Gastrocnemius medialis (tissue), 4 donors: ENCODE data around the gene RETREG1. TPM values are rescaled to one million over a fixed set of nuclear protein-coding genes. Genes with fewer than 3 reads are reported as not detected.

Source experiments
- ATAC-seq, 2 donors: fragments of 150-250 bp; one replicate each; pipeline ENCODE4 v1.9.1; 2016
- DNase-seq, 2 donors: peaks; one replicate each; pipeline ENCODE4 v3.0.0-alpha.2; 2019
- H3K27ac ChIP-seq, 4 donors: fragments of 200-600 bp; sonication (generic); 1 replicate in 1 of 4; 2 replicates in 3 of 4; pipeline ENCODE4 v1.5.1; 2016 to 2018; ENCODE audit warnings: mild to moderate bottlenecking in 2 of 4, moderate library complexity in 1 of 4
- H3K27me3 ChIP-seq, 3 donors: fragments of 200-600 bp; sonication (generic) in 2 of 3; 1 replicate in 1 of 3; 2 replicates in 2 of 3; pipeline versions ENCODE4 v1.5.1 to v1.6.0; 2016 to 2019; ENCODE audit warnings: mild to moderate bottlenecking in 1 of 3, moderate library complexity in 1 of 3
- H3K36me3 ChIP-seq, 2 donors: fragments of 200-600 bp; sonication (generic) in 1 of 2; one replicate each; pipeline ENCODE4 v1.5.1; 2017 to 2018
- H3K4me1 ChIP-seq, 2 donors: fragments of 200-600 bp; sonication (generic) in 1 of 2; one replicate each; pipeline ENCODE4 v1.5.1; 2016 to 2017; ENCODE audit warnings: mild to moderate bottlenecking in 2 of 2
- H3K4me3 ChIP-seq, 4 donors: fragments of 200-600 bp; sonication (generic) in 3 of 4; 1 replicate in 1 of 4; 2 replicates in 3 of 4; pipeline ENCODE4 v1.5.1; 2016 to 2019; ENCODE audit warnings: mild to moderate bottlenecking in 2 of 4
- H3K9me3 ChIP-seq, 3 donors: fragments of 200-600 bp; sonication (generic) in 2 of 3; 1 replicate in 1 of 3; 2 replicates in 2 of 3; pipeline ENCODE4 v1.5.1; 2016 to 2019
- CTCF ChIP-seq, 5 experiments: fragments of 450-650 bp in 3 of 5; fragments of 200-600 bp in 2 of 5; sonication (generic) in 2 of 5; IDR thresholded peaks in 4 of 5; conservative IDR thresholded peaks in 1 of 5; 1 replicate in 4 of 5; 2 replicates in 1 of 5; pipeline ENCODE4 v1.5.1; 2016 to 2019; ENCODE audit warnings: antibody characterized with exemption in 5 of 5, mild to moderate bottlenecking in 3 of 5, moderate library complexity in 3 of 5
- POLR2A ChIP-seq, 2 donors: fragments of 450-650 bp; IDR thresholded peaks; one replicate each; pipeline ENCODE4 v1.6.1; 2017; ENCODE audit warnings: antibody characterized with exemption in 2 of 2, mild to moderate bottlenecking in 2 of 2, moderate library complexity in 2 of 2
- in situ Hi-C, 4 donors: fragments of 200-750 bp; cut with MboI; loops; one replicate each; pipeline versions ENCODE4 v1.15.0 to v1.8.0; 2017; ENCODE audit warnings: low sequenced_read_pairs in 4 of 4
- intact Hi-C: fragments of 100-400 bp; cut with DNase I; formaldehyde crosslinking; loops from one replicate; pipeline ENCODE4 v1.15.1; 2023; ENCODE audit warnings: low total_unique reads
- total RNA-seq, 4 donors: library from RNA; depleted of rRNA; stranded (reverse); fragments of >200 nt; gene quantifications; one replicate each; pipeline versions ENCODE4 v1.1.0 to v1.2.3, GENCODE V29; 2016

The RETREG1 gene
- total RNA-seq, 4 donors from 2014 or later: 94.2 to 380 (median 305) TPM

- ATAC-seq (no peak), DNase-seq (no peak)
- no peaks in the 10 kb centered on the region for H3K36me3 ChIP-seq
- no peak overlapping the region for H3K27ac ChIP-seq
- intact Hi-C loops (no loop called here), in situ Hi-C loops (no loop called here)
- H3K4me3 ChIP-seq: no peak overlapping the region
- no peaks in the 10 kb centered on the region for H3K27me3 ChIP-seq
- H3K9me3 ChIP-seq: no peaks in the 10 kb centered on the region
- peaks cover 0 to 7% of the 10 kb centered on the region in 2 donors for H3K4me1 ChIP-seq
- TF ChIP-seq CTCF (IDR thresholded peaks at IDR 0.05 in 4 of 5, conservative IDR thresholded peaks at IDR 0.05 in 1 of 5) (no peak), POLR2A (IDR thresholded peaks at IDR 0.05) (no peak)
Observed at GRCh38 chr5:16625096-16625495, 8.3 kb upstream of the RETREG1 start.

GRCh38 chr5:16619136-16619535 is 2.3 kb upstream of the RETREG1 start:
- Histone ChIP-seq H3K4me1 (peaks cover 0 to 10% of the 10 kb centered on the region in 2 donors), H3K9me3 (no peaks in the 10 kb centered on the region), H3K4me3 (no peak overlapping the region), H3K27ac (no peak overlapping the region), H3K27me3 (no peaks in the 10 kb centered on the region), H3K36me3 (no peaks in the 10 kb centered on the region)
- in situ Hi-C loops: no loop called here
- TF ChIP-seq CTCF (IDR thresholded peaks at IDR 0.05 in 4 of 5, conservative IDR thresholded peaks at IDR 0.05 in 1 of 5): no peak
- TF ChIP-seq POLR2A (IDR thresholded peaks at IDR 0.05): no peak
- intact Hi-C loops: no loop called here
- no peak for DNase-seq
- ATAC-seq: no peak

GRCh38 chr5:16618138-16618897 is 1.5 kb upstream of the RETREG1 start:
- H3K27ac ChIP-seq: no peak overlapping the region

GRCh38 chr5:16617274-16617968 is 624 bp upstream of the RETREG1 start:
- intact Hi-C loops (no loop called here), in situ Hi-C loops (no loop called here)
- Histone ChIP-seq H3K27ac (peak overlapping the region in 1 of 4 donors; percentile 3), H3K9me3 (no peaks in the 10 kb centered on the region), H3K4me1 (peaks cover 0 to 10% of the 10 kb centered on the region in 2 donors), H3K4me3 (peak overlapping the region; percentile 52 to 76 (median 68)), H3K36me3 (no peaks in the 10 kb centered on the region), H3K27me3 (no peaks in the 10 kb centered on the region)
- ATAC-seq: no peak
- TF ChIP-seq CTCF (IDR thresholded peaks at IDR 0.05 in 4 of 5, conservative IDR thresholded peaks at IDR 0.05 in 1 of 5) (no peak), POLR2A (IDR thresholded peaks at IDR 0.05) (no peak)
- no peak for DNase-seq

More at GRCh38 chr5:16618138-16618897, 1.5 kb upstream of the RETREG1 start:
- Histone ChIP-seq H3K9me3 (no peaks in the 10 kb centered on the region), H3K4me1 (peaks cover 0 to 10% of the 10 kb centered on the region in 2 donors), H3K4me3 (no peak overlapping the region), H3K27me3 (no peaks in the 10 kb centered on the region), H3K36me3 (no peaks in the 10 kb centered on the region)
- in situ Hi-C loops (no loop called here), intact Hi-C loops (no loop called here)
- TF ChIP-seq POLR2A (IDR thresholded peaks at IDR 0.05) (no peak), CTCF (IDR thresholded peaks at IDR 0.05 in 4 of 5, conservative IDR thresholded peaks at IDR 0.05 in 1 of 5) (no peak)
- DNase-seq (no peak), ATAC-seq (no peak)
